Endothelial cell of umbilical vein (primary cell): Measurements from ENCODE around the gene C8B. TPM values are rescaled to one million over a fixed set of nuclear protein-coding genes. Genes with fewer than 3 reads are reported as not detected.

Source experiments
- BruUV-seq: library from RNA; stranded (reverse); fragments of 400-500 nt; replicated peaks from 2 replicates; lab custom pipeline; 2021; lab: Mats Ljungman, UMichigan
- CTCF ChIA-PET: fragments of 300-600, 350-600 bp; sonication (Branson Sonifier 250); formaldehyde crosslinking; loops from one replicate; lab custom pipeline; 2021; ENCODE audit warnings: antibody characterized with exemption, inconsistent platforms; lab: Charles Lee
- POLR2A ChIA-PET: fragments of 300-600, 350-600 bp; sonication (Branson Sonifier 250); formaldehyde crosslinking; loops from one replicate; lab custom pipeline; 2021; ENCODE audit warnings: antibody characterized with exemption, inconsistent platforms; lab: Charles Lee
- DNase-seq: peaks from one replicate; pipeline ENCODE4 v3.0.0-alpha.2; 2011; ENCODE audit warnings: low read depth, low spot score
- FAIRE-seq: peaks from 2 replicates; lab custom pipeline; 2011; peaks lifted over from hg19 to GRCh38; lab: Jason Lieb, UNC
- H2AFZ ChIP-seq: 2 replicates; pipeline ENCODE4 v1.6.0; 2012; ENCODE audit warnings: low read depth, low read length, control low read depth, inconsistent platforms
- H3K27ac ChIP-seq: 2 replicates; pipeline ENCODE4 v1.5.1; 2011; ENCODE audit warnings: low read depth, mild to moderate bottlenecking, control low read depth, low read length, moderate library complexity; ENCODE audit not compliant: insufficient read depth
- H3K27me3 ChIP-seq, 2 experiments: 2 replicates each; pipeline versions ENCODE4 v1.6.0 to v1.6.1; 2011; ENCODE audit warnings: low read length in 2 of 2, mixed read lengths in 1 of 2; ENCODE audit not compliant: control insufficient read depth in 2 of 2, insufficient read depth in 2 of 2
- H3K36me3 ChIP-seq, 2 experiments: 2 replicates in 1 of 2; 3 replicates in 1 of 2; pipeline ENCODE4 v1.5.1; 2011; ENCODE audit warnings: low read length in 2 of 2, mild to moderate bottlenecking in 1 of 2, moderate library complexity in 1 of 2; ENCODE audit not compliant: control insufficient read depth in 2 of 2, insufficient read depth in 2 of 2; ENCODE audit errors: extremely low read depth in 1 of 2
- H3K4me1 ChIP-seq: 3 replicates; pipeline ENCODE4 v1.5.1; 2011; ENCODE audit warnings: mild to moderate bottlenecking, low read length; ENCODE audit not compliant: control insufficient read depth, insufficient read depth; ENCODE audit errors: extremely low read depth
- H3K4me2 ChIP-seq: 2 replicates; pipeline ENCODE4 v1.6.1; 2011; ENCODE audit warnings: low read length, control low read depth, mixed read lengths; ENCODE audit not compliant: insufficient read depth
- H3K4me3 ChIP-seq, 3 experiments: fragments of 200-600 bp in 1 of 3; sonication (generic), shearing (Covaris generic) in 1 of 3; replicated peaks in 1 of 3; 2 replicates each; pipeline ENCODE4 v1.5.1; 2011 to 2016; ENCODE audit warnings: control low read depth in 3 of 3, low read length in 3 of 3, mild to moderate bottlenecking in 2 of 3, inconsistent platforms in 1 of 3, low read depth in 1 of 3, moderate library complexity in 1 of 3; ENCODE audit not compliant: insufficient read depth in 1 of 3
- H3K79me2 ChIP-seq: 2 replicates; pipeline ENCODE4 v1.6.0; 2012; ENCODE audit warnings: low read length, inconsistent platforms; ENCODE audit not compliant: control insufficient read depth, insufficient read depth
- H3K9ac ChIP-seq: replicated peaks from 2 replicates; pipeline ENCODE3; 2011; ENCODE audit warnings: low read length, control low read depth; ENCODE audit not compliant: insufficient read depth; ENCODE audit errors: extremely low read depth
- H3K9me1 ChIP-seq: replicated peaks from 3 replicates; pipeline ENCODE4 v1.6.0; 2011; ENCODE audit warnings: mild to moderate bottlenecking, low read length; ENCODE audit not compliant: control insufficient read depth, insufficient read depth; ENCODE audit errors: extremely low read depth
- H3K9me3 ChIP-seq: replicated peaks from 2 replicates; pipeline ENCODE4 v1.5.1; 2012; ENCODE audit warnings: low read length, inconsistent platforms; ENCODE audit not compliant: control insufficient read depth, insufficient read depth
- H4K20me1 ChIP-seq: replicated peaks from 2 replicates; pipeline ENCODE3; 2011; ENCODE audit warnings: mild to moderate bottlenecking, low read length; ENCODE audit not compliant: control insufficient read depth, insufficient read depth; ENCODE audit errors: extremely low read depth
- EZH2 ChIP-seq: IDR thresholded peaks from 2 replicates; pipeline ENCODE4 v1.6.1; 2012; ENCODE audit warnings: borderline replicate concordance, low read depth, mild to moderate bottlenecking, moderate library complexity, low read length, inconsistent platforms; ENCODE audit not compliant: severe bottlenecking
- FOS ChIP-seq: IDR thresholded peaks from 2 replicates; pipeline ENCODE4 v1.6.1; 2011; ENCODE audit warnings: mild to moderate bottlenecking, low read length, moderate library complexity, borderline replicate concordance; ENCODE audit not compliant: insufficient read depth
- GATA2 ChIP-seq: IDR thresholded peaks from 2 replicates; pipeline ENCODE4 v1.7.0; 2011; ENCODE audit warnings: low read depth, mild to moderate bottlenecking, moderate library complexity, mixed read lengths, low read length; ENCODE audit not compliant: insufficient read length, insufficient read depth
- JUN ChIP-seq: IDR thresholded peaks from 2 replicates; pipeline ENCODE4 v1.6.1; 2011; ENCODE audit warnings: borderline replicate concordance, low read depth; ENCODE audit not compliant: insufficient read length, insufficient read depth
- MYC ChIP-seq: IDR thresholded peaks from one replicate; pipeline ENCODE4 v1.6.1; 2011; ENCODE audit warnings: mild to moderate bottlenecking, low read depth, low read length
- POLR2A ChIP-seq: IDR thresholded peaks from 2 replicates; pipeline ENCODE4 v1.6.1; 2012; ENCODE audit warnings: low read depth, mild to moderate bottlenecking, control low read depth, low read length
- POLR2AphosphoS5 ChIP-seq: IDR thresholded peaks from 2 replicates; pipeline ENCODE4 v1.6.1; 2012; ENCODE audit warnings: low read depth, mild to moderate bottlenecking, control low read depth, low read length, moderate library complexity; ENCODE audit not compliant: insufficient read depth
- dilution Hi-C: fragments of 300-500 bp; cut with MboI; formaldehyde crosslinking; loops from one replicate; pipeline ENCODE4 v1.15.0; 2019; ENCODE audit warnings: low sequenced_read_pairs; ENCODE audit not compliant: extremely low pct_ligation_motif_present
- intact Hi-C: fragments of 100-400 bp; cut with micrococcal nuclease; formaldehyde crosslinking; loops from one replicate; pipeline ENCODE4 v1.10.0; 2022
- polyA plus RNA-seq, 4 experiments: library from polyadenylated mRNA; depleted of rRNA in 3 of 4; stranded (reverse) in 3 of 4; unstranded in 1 of 4; fragments of >200 nt; gene quantifications; 2 replicates each; pipeline versions ENCODE4 v1.2.1 to v1.2.3, GENCODE V29; 2011 to 2012; ENCODE audit warnings: missing spikeins in 1 of 4
- total RNA-seq: library from RNA; stranded (reverse); gene quantifications from 2 replicates; pipeline ENCODE4 v1.2.3, GENCODE V29; 2021
- TF ChIP-seq, protein P1 (sequence below), 2 donors: IDR thresholded peaks; 1 replicate in 1 of 2; 2 replicates in 1 of 2; pipeline ENCODE4 v1.5.1; 2011; ENCODE audit warnings: low read length in 2 of 2, mild to moderate bottlenecking in 2 of 2, moderate library complexity in 2 of 2, control low read depth in 1 of 2, inconsistent platforms in 1 of 2, low read depth in 1 of 2; ENCODE audit not compliant: insufficient read depth in 1 of 2; ENCODE audit errors: extremely low read depth in 1 of 2
- TF ChIP-seq, protein P2 (sequence below): IDR thresholded peaks from 2 replicates; pipeline ENCODE4 v1.6.1; 2011; ENCODE audit not compliant: insufficient read depth, insufficient read length

C8B gene
- total and polyA plus RNA-seq, 2 donors (not counting 3 experiments of a cell fraction or from before 2014, with no cell fraction given), result not detected

DNA sequence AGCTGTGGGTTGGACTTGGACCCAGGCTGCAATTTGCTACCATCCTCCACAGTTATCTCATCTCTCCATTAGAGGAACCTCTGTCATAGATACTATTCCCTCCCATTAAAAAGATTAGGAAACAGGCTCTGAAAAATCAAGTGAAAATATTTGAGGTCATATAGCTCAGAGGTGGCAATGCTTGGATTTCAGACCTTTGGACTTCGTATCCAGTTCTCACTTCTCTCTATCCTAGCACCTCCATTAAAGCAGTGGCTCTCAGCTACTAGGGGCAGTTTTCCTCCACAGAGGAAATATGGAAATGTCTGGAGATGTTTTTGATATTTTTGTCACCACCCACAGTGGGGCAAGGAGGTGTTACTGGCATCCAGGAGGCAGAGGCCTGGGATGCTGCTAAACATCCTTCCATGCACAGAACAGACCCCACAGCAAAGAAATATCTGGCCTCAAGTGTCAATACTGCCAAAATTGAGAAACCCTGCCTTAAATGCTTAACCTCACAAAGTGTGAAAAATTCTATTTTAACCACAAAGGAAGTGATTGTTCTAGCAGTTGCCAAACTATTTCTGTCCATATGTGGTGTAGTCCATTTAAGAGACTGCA is 57.1 kb downstream of the C8B start:
- H3K27ac ChIP-seq, result no peak overlapping the region
- no peak for TF ChIP-seq POLR2A
- TF ChIP-seq, protein P1, sequence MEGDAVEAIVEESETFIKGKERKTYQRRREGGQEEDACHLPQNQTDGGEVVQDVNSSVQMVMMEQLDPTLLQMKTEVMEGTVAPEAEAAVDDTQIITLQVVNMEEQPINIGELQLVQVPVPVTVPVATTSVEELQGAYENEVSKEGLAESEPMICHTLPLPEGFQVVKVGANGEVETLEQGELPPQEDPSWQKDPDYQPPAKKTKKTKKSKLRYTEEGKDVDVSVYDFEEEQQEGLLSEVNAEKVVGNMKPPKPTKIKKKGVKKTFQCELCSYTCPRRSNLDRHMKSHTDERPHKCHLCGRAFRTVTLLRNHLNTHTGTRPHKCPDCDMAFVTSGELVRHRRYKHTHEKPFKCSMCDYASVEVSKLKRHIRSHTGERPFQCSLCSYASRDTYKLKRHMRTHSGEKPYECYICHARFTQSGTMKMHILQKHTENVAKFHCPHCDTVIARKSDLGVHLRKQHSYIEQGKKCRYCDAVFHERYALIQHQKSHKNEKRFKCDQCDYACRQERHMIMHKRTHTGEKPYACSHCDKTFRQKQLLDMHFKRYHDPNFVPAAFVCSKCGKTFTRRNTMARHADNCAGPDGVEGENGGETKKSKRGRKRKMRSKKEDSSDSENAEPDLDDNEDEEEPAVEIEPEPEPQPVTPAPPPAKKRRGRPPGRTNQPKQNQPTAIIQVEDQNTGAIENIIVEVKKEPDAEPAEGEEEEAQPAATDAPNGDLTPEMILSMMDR (IDR thresholded peaks at IDR 0.05; ENCODE audit: extremely low read depth in 1 of 2, insufficient read depth in 1 of 2, low read depth in 1 of 2, low read length in 2 of 2), result no peak
- TF ChIP-seq GATA2, result no peak
- TF ChIP-seq EZH2, result no peak
- no peak for TF ChIP-seq MYC
- TF ChIP-seq POLR2AphosphoS5, result no peak
- TF ChIP-seq, protein P2, sequence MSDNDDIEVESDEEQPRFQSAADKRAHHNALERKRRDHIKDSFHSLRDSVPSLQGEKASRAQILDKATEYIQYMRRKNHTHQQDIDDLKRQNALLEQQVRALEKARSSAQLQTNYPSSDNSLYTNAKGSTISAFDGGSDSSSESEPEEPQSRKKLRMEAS, result no peak
- TF ChIP-seq FOS, result no peak
- no peak for TF ChIP-seq JUN
- no peak overlapping the region for H3K4me3 ChIP-seq
- H3K9me3 ChIP-seq, result no peaks in the 10 kb centered on the region
- no peaks in the 10 kb centered on the region for H3K27me3 ChIP-seq
- no TSS peak for BruUV-seq
- intact Hi-C loops (no loop called here), dilution Hi-C loops (no loop called here)
- FAIRE-seq (no peak), DNase-seq (no peak)
- ChIA-PET POLR2A (no interaction called here), CTCF (no interaction called here)
- H3K79me2 ChIP-seq, result no peaks in the 10 kb centered on the region
- H3K4me2 ChIP-seq, result no peak overlapping the region
- H4K20me1 ChIP-seq, result no peaks in the 10 kb centered on the region
- H3K4me1 ChIP-seq, result no peaks in the 10 kb centered on the region
- H3K9ac ChIP-seq, result no peak overlapping the region
- no peak overlapping the region for H2AFZ ChIP-seq
- no peaks in the 10 kb centered on the region for H3K36me3 ChIP-seq
- no peaks in the 10 kb centered on the region for H3K9me1 ChIP-seq
